ELF-1 (cell line): ENCODE data around the gene OTOL1.

Experiments
- DNase-seq: peaks from one replicate; pipeline ENCODE4 v3.0.0-alpha.2; 2016; ENCODE audit warnings: low read depth, low spot score

OTOL1 gene

GRCh38 chr3:161540594-161540993, 44.0 kb downstream of the OTOL1 start:
- no peak for DNase-seq

- DNase-seq, result no peak
Observed at GRCh38 chr3:161545824-161546223, 49.2 kb downstream of the OTOL1 start.

GRCh38 chr3:161548301-161548700, 51.7 kb downstream of the OTOL1 start:
- DNase-seq, result no peak

- no peak for DNase-seq
Observed at GRCh38 chr3:161549261-161549660, 52.7 kb downstream of the OTOL1 start.

GRCh38 chr3:161550491-161551195, 54.0 kb downstream of the OTOL1 start:
- no peak for DNase-seq

- no peak for DNase-seq
Observed at GRCh38 chr3:161551697-161552096, 55.1 kb downstream of the OTOL1 start.

GRCh38 chr3:161552984-161553560, 56.5 kb downstream of the OTOL1 start:
- DNase-seq, result no peak
